Spleen (tissue), 11 donors: ENCODE measurements around the gene FBLN1. TPM values are rescaled to one million over a fixed set of nuclear protein-coding genes. Genes with fewer than 3 reads are reported as not detected.
"Not testable (repeated sequence)": the region's sequence is repeated elsewhere in the genome, so short reads cannot be mapped to it uniquely, and the experiment has no call there.

Source experiments
- DNase-seq: peaks from one replicate; pipeline ENCODE4 v3.0.0-alpha.2; 2020
- H3K27ac ChIP-seq, 8 donors: fragments of 200-600 bp; sonication (generic) in 7 of 8; 1 replicate in 4 of 8; 2 replicates in 4 of 8; pipeline versions ENCODE4 v1.5.0 to v1.8.0; 2016 to 2021; ENCODE audit warnings: inconsistent platforms in 4 of 8, mild to moderate bottlenecking in 4 of 8, moderate library complexity in 1 of 8
- H3K27me3 ChIP-seq, 7 donors: fragments of 200-600 bp; sonication (generic) in 6 of 7; replicated peaks in 1 of 7; 1 replicate in 4 of 7; 2 replicates in 3 of 7; pipeline versions ENCODE4 v1.5.0 to v1.8.0; 2016 to 2021; ENCODE audit warnings: inconsistent platforms in 3 of 7, mild to moderate bottlenecking in 1 of 7
- H3K36me3 ChIP-seq, 6 donors: fragments of 200-600 bp; sonication (generic) in 5 of 6; 1 replicate in 4 of 6; 2 replicates in 2 of 6; pipeline versions ENCODE4 v1.5.0 to v1.8.0; 2016 to 2021; ENCODE audit warnings: inconsistent platforms in 2 of 6
- H3K4me1 ChIP-seq, 6 donors: fragments of 200-600 bp; sonication (generic) in 5 of 6; 1 replicate in 3 of 6; 2 replicates in 3 of 6; pipeline versions ENCODE4 v1.5.0 to v1.8.0; 2016 to 2021; ENCODE audit warnings: inconsistent platforms in 3 of 6
- H3K4me3 ChIP-seq, 8 donors: fragments of 200-600 bp; sonication (generic) in 7 of 8; 1 replicate in 4 of 8; 2 replicates in 4 of 8; pipeline versions ENCODE4 v1.5.0 to v1.8.0; 2016 to 2021; ENCODE audit warnings: inconsistent platforms in 4 of 8, mild to moderate bottlenecking in 4 of 8, moderate library complexity in 2 of 8
- H3K9me3 ChIP-seq, 8 donors: fragments of 200-600 bp; sonication (generic) in 7 of 8; 1 replicate in 4 of 8; 2 replicates in 4 of 8; pipeline versions ENCODE4 v1.5.0 to v1.8.0; 2016 to 2021; ENCODE audit warnings: inconsistent platforms in 4 of 8
- POLR2A ChIP-seq, 3 donors: fragments of 450-650 bp; IDR thresholded peaks; one replicate each; pipeline ENCODE4 v1.5.1; 2017; ENCODE audit warnings: antibody characterized with exemption in 3 of 3, mild to moderate bottlenecking in 1 of 3
- POLR2AphosphoS5 ChIP-seq, 3 donors: sonication (generic); formaldehyde crosslinking; IDR thresholded peaks; one replicate each; pipeline ENCODE4 v1.5.1; 2017; ENCODE audit warnings: antibody characterized with exemption in 3 of 3
- WGBS, 5 donors: extraction: QIAGEN DNeasy Blood & Tissue Kit in 3 of 5; methylation state at CpG; one replicate each; pipeline versions ENCODE4 v1.1.5 to v1.1.7; 2013 to 2018; 5-methylcytosine and 5-hydroxymethylcytosine counted together
- intact Hi-C: fragments of 100-400 bp; cut with DNase I; formaldehyde crosslinking; loops from one replicate; pipeline ENCODE4 v1.15.0; 2023; ENCODE audit warnings: low total_unique reads
- polyA plus RNA-seq, 3 donors: library from polyadenylated mRNA; stranded (reverse); fragments of 200-250 nt; gene quantifications; one replicate each; pipeline ENCODE4 v1.2.1, GENCODE V29; 2013
- total RNA-seq, 7 donors: library from RNA; depleted of rRNA in 3 of 7; stranded (reverse); fragments of >200 nt in 3 of 7; fragmentation: NEBNext Ultra II Directional in 4 of 7; extraction: Animal tissue kit (Norgen Biotek cat#: 25700) in 4 of 7; gene quantifications; one replicate each; pipeline versions ENCODE4 v1.1.0 to v1.2.1, GENCODE V29; 2016 to 2021
- TF ChIP-seq, protein P1 (sequence below), 11 experiments: fragments of 200-600 bp in 7 of 11; fragments of 450-650 bp in 4 of 11; sonication (generic) in 4 of 11; IDR thresholded peaks in 8 of 11; conservative IDR thresholded peaks in 3 of 11; 1 replicate in 7 of 11; 2 replicates in 4 of 11; pipeline versions ENCODE4 v1.4.0 to v1.8.0; 2016 to 2021; ENCODE audit warnings: antibody characterized with exemption in 11 of 11, inconsistent platforms in 4 of 11, mild to moderate bottlenecking in 1 of 11
- donor health status: healthy with polysubstance abuse.
- donor health status: DM: no; HTN: no; CAD: no; lungs with moderate emphysema.
- donor health status: DM: no; HTN: no; CAD: no.
- donor health status: Bipolar disorder and iron deficiency.
- donor health status: healthy.
- donor health status: DM: no; HTN: no; CAD: no.
- donor health status: DM: yes; HTN: yes; CAD: no.

Gene FBLN1
- total and polyA plus RNA-seq, 10 donors = 1.9 to 20.3 (median 11.0) TPM

- 81 to 87% (median 85%) methylated on average over 21 of the region's 21 CpGs for WGBS, 5 donors
Observed at GRCh38 chr22:45602824-45603595, 100.3 kb downstream of the FBLN1 start.

GRCh38 chr22:45603619-45604018, 100.9 kb downstream of the FBLN1 start:
- no peak for DNase-seq
- H3K27me3 ChIP-seq = peaks cover 0 to 30% (median 0%) of the 10 kb centered on the region in 7 donors
- H3K27ac ChIP-seq = no peak overlapping the region
- H3K4me3 ChIP-seq = no peak overlapping the region
- H3K9me3 ChIP-seq = no peaks in the 10 kb centered on the region
- TF ChIP-seq POLR2AphosphoS5 (IDR thresholded peaks at IDR 0.05) (no peak), POLR2A (IDR thresholded peaks at IDR 0.05) (no peak)
- TF ChIP-seq, protein P1, sequence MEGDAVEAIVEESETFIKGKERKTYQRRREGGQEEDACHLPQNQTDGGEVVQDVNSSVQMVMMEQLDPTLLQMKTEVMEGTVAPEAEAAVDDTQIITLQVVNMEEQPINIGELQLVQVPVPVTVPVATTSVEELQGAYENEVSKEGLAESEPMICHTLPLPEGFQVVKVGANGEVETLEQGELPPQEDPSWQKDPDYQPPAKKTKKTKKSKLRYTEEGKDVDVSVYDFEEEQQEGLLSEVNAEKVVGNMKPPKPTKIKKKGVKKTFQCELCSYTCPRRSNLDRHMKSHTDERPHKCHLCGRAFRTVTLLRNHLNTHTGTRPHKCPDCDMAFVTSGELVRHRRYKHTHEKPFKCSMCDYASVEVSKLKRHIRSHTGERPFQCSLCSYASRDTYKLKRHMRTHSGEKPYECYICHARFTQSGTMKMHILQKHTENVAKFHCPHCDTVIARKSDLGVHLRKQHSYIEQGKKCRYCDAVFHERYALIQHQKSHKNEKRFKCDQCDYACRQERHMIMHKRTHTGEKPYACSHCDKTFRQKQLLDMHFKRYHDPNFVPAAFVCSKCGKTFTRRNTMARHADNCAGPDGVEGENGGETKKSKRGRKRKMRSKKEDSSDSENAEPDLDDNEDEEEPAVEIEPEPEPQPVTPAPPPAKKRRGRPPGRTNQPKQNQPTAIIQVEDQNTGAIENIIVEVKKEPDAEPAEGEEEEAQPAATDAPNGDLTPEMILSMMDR (IDR thresholded peaks at IDR 0.05 in 8 of 11, conservative IDR thresholded peaks at IDR 0.05 in 3 of 11) = no peak
- intact Hi-C loops = no loop called here
- H3K4me1 ChIP-seq = peaks cover 0 to 36% (median 16%) of the 10 kb centered on the region in 6 donors
- no peaks in the 10 kb centered on the region for H3K36me3 ChIP-seq
- 25 to 39% (median 32%) methylated on average over 3 of the region's 3 CpGs for whole genome bisulfite sequencing, 5 donors

More at GRCh38 chr22:45602824-45603595, 100.3 kb downstream of the FBLN1 start:
- H3K4me1 ChIP-seq = peaks cover 0 to 31% (median 16%) of the 10 kb centered on the region in 6 donors
- intact Hi-C loops = no loop called here
- H3K27me3 ChIP-seq = peaks cover 0 to 30% (median 0%) of the 10 kb centered on the region in 7 donors
- no peaks in the 10 kb centered on the region for H3K9me3 ChIP-seq
- no peak overlapping the region for H3K4me3 ChIP-seq
- TF ChIP-seq POLR2AphosphoS5 (IDR thresholded peaks at IDR 0.05) (no peak), POLR2A (IDR thresholded peaks at IDR 0.05) (no peak)
- TF ChIP-seq, protein P1 (IDR thresholded peaks at IDR 0.05 in 8 of 11, conservative IDR thresholded peaks at IDR 0.05 in 3 of 11) = no peak
- no peaks in the 10 kb centered on the region for H3K36me3 ChIP-seq
- H3K27ac ChIP-seq = no peak overlapping the region
- DNase-seq = peak; percentile 30

- H3K9me3 ChIP-seq, intact Hi-C loops, H3K27ac ChIP-seq, H3K27me3 ChIP-seq, H3K36me3 ChIP-seq, H3K4me3 ChIP-seq: not testable (repeated sequence)
- WGBS, 5 donors = 56 to 75% (median 70%) methylated on average over 9 to 11 of the region's 11 CpGs
- DNase-seq = peak; percentile 23
- peaks cover 0 to 32% (median 6%) of the 10 kb centered on the region in 6 donors for H3K4me1 ChIP-seq
Observed at GRCh38 chr22:45608045-45608444, 105.4 kb downstream of the FBLN1 start.

- DNase-seq = no peak
- Histone ChIP-seq H3K27me3 (peaks cover 0 to 4% (median 0%) of the 10 kb centered on the region in 7 donors), H3K36me3 (no peaks in the 10 kb centered on the region), H3K27ac (no peak overlapping the region), H3K4me3 (no peak overlapping the region), H3K9me3 (no peaks in the 10 kb centered on the region), H3K4me1 (peaks cover 0 to 25% (median 3%) of the 10 kb centered on the region in 6 donors)
- 55 to 64% (median 60%) methylated on average over 8 of the region's 8 CpGs for WGBS, 5 donors
- TF ChIP-seq POLR2A (IDR thresholded peaks at IDR 0.05) = no peak
- intact Hi-C loops = no loop called here
Observed at GRCh38 chr22:45608763-45609180, 106.1 kb downstream of the FBLN1 start.

DNA sequence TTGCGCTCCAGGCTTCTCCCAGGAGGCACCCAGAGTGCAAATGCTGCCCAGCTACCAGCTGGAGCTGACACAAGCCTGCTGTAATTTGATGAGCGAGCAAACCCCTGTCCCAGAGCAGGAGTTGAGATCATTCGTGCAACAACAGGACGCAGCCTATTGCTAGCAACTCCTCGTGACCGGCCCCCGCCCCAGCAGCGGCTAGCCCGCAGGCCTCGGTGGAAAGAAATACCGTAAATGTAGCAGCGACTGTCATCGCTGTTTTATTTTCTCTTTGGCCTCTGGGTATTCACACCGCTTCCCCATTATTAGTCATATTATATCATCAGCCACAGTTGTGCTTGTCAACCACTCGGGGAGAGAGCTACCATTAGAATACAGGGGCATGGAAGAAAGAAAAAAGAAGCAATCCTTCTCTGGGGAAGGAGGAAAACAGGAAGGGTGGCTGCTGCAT, 109.8 kb downstream of the FBLN1 start:
- H3K9me3 ChIP-seq = peaks cover 0 to 9% (median 0%) of the 10 kb centered on the region in 8 donors
- no peaks in the 10 kb centered on the region for H3K36me3 ChIP-seq
- H3K27me3 ChIP-seq = peaks cover 0 to 4% (median 0%) of the 10 kb centered on the region in 7 donors
- intact Hi-C loops = no loop called here
- no peak for DNase-seq
- H3K27ac ChIP-seq = no peak overlapping the region
- TF ChIP-seq, protein P1 (IDR thresholded peaks at IDR 0.05 in 8 of 11, conservative IDR thresholded peaks at IDR 0.05 in 3 of 11) = no peak
- no peak for TF ChIP-seq POLR2A (IDR thresholded peaks at IDR 0.05)
- no peak for TF ChIP-seq POLR2AphosphoS5 (IDR thresholded peaks at IDR 0.05)
- 46 to 56% (median 53%) methylated on average over 15 of the region's 15 CpGs for WGBS, 5 donors
- no peak overlapping the region for H3K4me3 ChIP-seq
- H3K4me1 ChIP-seq = peaks cover 0 to 18% (median 0%) of the 10 kb centered on the region in 6 donors
